MCF 10A (cell line): ENCODE measurements around the gene SLC22A5. TPM values are rescaled to one million over a fixed set of nuclear protein-coding genes. Genes with fewer than 3 reads are reported as not detected.

Source experiments
- BruUV-seq: library from RNA; stranded (reverse); fragments of 400-500 nt; replicated peaks from 2 replicates; lab custom pipeline; 2021; lab: Mats Ljungman, UMichigan
- CTCF ChIA-PET: fragments of 300-600 bp; sonication (Branson Sonifier 250); formaldehyde crosslinking; extraction: SDS; loops from one replicate; lab custom pipeline; 2021; ENCODE audit warnings: antibody characterized with exemption, inconsistent platforms; lab: Yijun Ruan, JAX
- POLR2A ChIA-PET: fragments of 300-600, 350-650 bp; sonication (Branson Sonifier 250); formaldehyde crosslinking; extraction: SDS; loops from one replicate; lab custom pipeline; 2020; ENCODE audit warnings: antibody characterized with exemption, inconsistent platforms; lab: Yijun Ruan, JAX
- DNase-seq: peaks from one replicate; pipeline ENCODE4 v3.0.0-alpha.2; 2018; ENCODE audit not compliant: unreplicated experiment
- H3K27ac Mint-ChIP-seq: one replicate; pipeline ENCODE4 v1.8.0; 2022; ENCODE audit warnings: mild to moderate bottlenecking, low read depth, mixed read lengths; ENCODE audit not compliant: unreplicated experiment
- H3K27me3 Mint-ChIP-seq: one replicate; pipeline ENCODE4 v1.8.0; 2022; ENCODE audit warnings: mixed read lengths; ENCODE audit not compliant: insufficient read depth, unreplicated experiment
- H3K36me3 Mint-ChIP-seq: one replicate; pipeline ENCODE4 v1.8.0; 2022; ENCODE audit warnings: mild to moderate bottlenecking, moderate library complexity, mixed read lengths; ENCODE audit not compliant: insufficient read depth, unreplicated experiment
- H3K4me1 Mint-ChIP-seq: one replicate; pipeline ENCODE4 v1.8.0; 2022; ENCODE audit warnings: mixed read lengths; ENCODE audit not compliant: insufficient read depth, unreplicated experiment
- H3K4me3 Mint-ChIP-seq: one replicate; pipeline ENCODE4 v1.8.0; 2022; ENCODE audit warnings: mild to moderate bottlenecking, moderate library complexity, mixed read lengths; ENCODE audit not compliant: unreplicated experiment
- H3K9me3 Mint-ChIP-seq: one replicate; pipeline ENCODE4 v1.8.0; 2022; ENCODE audit warnings: mixed read lengths; ENCODE audit not compliant: unreplicated experiment
- intact Hi-C: fragments of 100-400 bp; cut with micrococcal nuclease; formaldehyde crosslinking; loops from 2 replicates; pipeline ENCODE4 v1.14.1; 2022
- total RNA-seq: library from RNA; stranded (reverse); gene quantifications from 2 replicates; pipeline ENCODE4 v1.2.3, GENCODE V29; 2022
- TF ChIP-seq, protein P1 (sequence below): fragments of 200-600 bp; IDR thresholded peaks from one replicate; pipeline ENCODE4 v1.8.0; 2022; ENCODE audit warnings: antibody characterized with exemption, mild to moderate bottlenecking; ENCODE audit not compliant: unreplicated experiment

Gene SLC22A5
- total RNA-seq, 1 experiment from 2014 or later, result 167 TPM

GRCh38 chr5:132375957-132376356 lies 6.4 kb downstream of the SLC22A5 start:
- Mint-ChIP-seq H3K27ac (peak overlapping the region; percentile 33), H3K4me1 (peaks cover 64% of the 10 kb centered on the region)

GRCh38 chr5:132376694-132377641 lies 7.5 kb downstream of the SLC22A5 start:
- intact Hi-C loops, result no loop called here
- Mint-ChIP-seq H3K4me1 (peaks cover 67% of the 10 kb centered on the region), H3K27ac (peak overlapping the region; percentile 33), H3K27me3 (no peaks in the 10 kb centered on the region), H3K4me3 (no peak overlapping the region), H3K9me3 (no peaks in the 10 kb centered on the region), H3K36me3 (peaks cover 65% of the 10 kb centered on the region)
- ChIA-PET POLR2A (interaction anchor here (0.8 to 7.6 kb wide), 3 partner anchors 11 to 206 kb away, joined by 3 to 48 read pairs (median 3); no protein-coding TSS in a partner anchor), CTCF (interaction anchor here (0.5 to 2.2 kb wide), 3 partner anchors 10 to 251 kb away, joined by 3 to 12 read pairs (median 3); no protein-coding TSS in a partner anchor)
- TF ChIP-seq, protein P1, sequence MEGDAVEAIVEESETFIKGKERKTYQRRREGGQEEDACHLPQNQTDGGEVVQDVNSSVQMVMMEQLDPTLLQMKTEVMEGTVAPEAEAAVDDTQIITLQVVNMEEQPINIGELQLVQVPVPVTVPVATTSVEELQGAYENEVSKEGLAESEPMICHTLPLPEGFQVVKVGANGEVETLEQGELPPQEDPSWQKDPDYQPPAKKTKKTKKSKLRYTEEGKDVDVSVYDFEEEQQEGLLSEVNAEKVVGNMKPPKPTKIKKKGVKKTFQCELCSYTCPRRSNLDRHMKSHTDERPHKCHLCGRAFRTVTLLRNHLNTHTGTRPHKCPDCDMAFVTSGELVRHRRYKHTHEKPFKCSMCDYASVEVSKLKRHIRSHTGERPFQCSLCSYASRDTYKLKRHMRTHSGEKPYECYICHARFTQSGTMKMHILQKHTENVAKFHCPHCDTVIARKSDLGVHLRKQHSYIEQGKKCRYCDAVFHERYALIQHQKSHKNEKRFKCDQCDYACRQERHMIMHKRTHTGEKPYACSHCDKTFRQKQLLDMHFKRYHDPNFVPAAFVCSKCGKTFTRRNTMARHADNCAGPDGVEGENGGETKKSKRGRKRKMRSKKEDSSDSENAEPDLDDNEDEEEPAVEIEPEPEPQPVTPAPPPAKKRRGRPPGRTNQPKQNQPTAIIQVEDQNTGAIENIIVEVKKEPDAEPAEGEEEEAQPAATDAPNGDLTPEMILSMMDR, result no peak
- BruUV-seq, result no TSS peak
- no peak for DNase-seq

More at GRCh38 chr5:132375957-132376356, 6.4 kb downstream of the SLC22A5 start:
- Mint-ChIP-seq H3K36me3 (peaks cover 64% of the 10 kb centered on the region), H3K9me3 (no peaks in the 10 kb centered on the region), H3K27me3 (no peaks in the 10 kb centered on the region), H3K4me3 (no peak overlapping the region)
- no peak for DNase-seq
- intact Hi-C loops, result no loop called here
- CTCF ChIA-PET, result interaction anchor here (0.7 to 2.0 kb wide), 7 partner anchors 11 to 197 kb away, joined by 3 to 8 read pairs (median 3); no protein-coding TSS in a partner anchor
- POLR2A ChIA-PET, result interaction anchor here (0.5 to 7.6 kb wide), 5 partner anchors 9 to 115 kb away, joined by 3 to 48 read pairs (median 3); partner anchors contain the start of gene IRF1
- TF ChIP-seq, protein P1, result no peak
- no TSS peak for BruUV-seq

- TF ChIP-seq, protein P1, result no peak
- ChIA-PET POLR2A (interaction anchor here (0.8 to 7.6 kb wide), 4 partner anchors 10 to 207 kb away, joined by 3 to 48 read pairs (median 4); no protein-coding TSS in a partner anchor), CTCF (interaction anchor here (1.0 to 2.2 kb wide), 4 partner anchors 9 to 197 kb away, joined by 3 to 12 read pairs (median 8); no protein-coding TSS in a partner anchor)
- no TSS peak for BruUV-seq
- Mint-ChIP-seq H3K4me3 (no peak overlapping the region), H3K27ac (peak overlapping the region; percentile 58), H3K36me3 (peaks cover 65% of the 10 kb centered on the region), H3K9me3 (no peaks in the 10 kb centered on the region), H3K4me1 (peaks cover 59% of the 10 kb centered on the region), H3K27me3 (no peaks in the 10 kb centered on the region)
- DNase-seq, result no peak
- intact Hi-C loops, result no loop called here
Measured at GRCh38 chr5:132377738-132378137, 8.2 kb downstream of the SLC22A5 start.
